Keratinocyte (primary cell): Measurements from ENCODE around the gene RASA3. TPM values are rescaled to one million over a fixed set of nuclear protein-coding genes. Genes with fewer than 3 reads are reported as not detected.

Experiments
- DNase-seq: peaks from one replicate; pipeline ENCODE4 v3.0.0-alpha.2; 2011; ENCODE audit warnings: low read depth, missing footprints, low spot score
- FAIRE-seq: peaks from 2 replicates; lab custom pipeline; 2011; peaks lifted over from hg19 to GRCh38; lab: Jason Lieb, UNC
- H2AFZ ChIP-seq: 2 replicates; pipeline ENCODE4 v1.6.0; 2012; ENCODE audit warnings: low read length, control low read depth, inconsistent platforms; ENCODE audit not compliant: control insufficient read depth
- H3K27ac ChIP-seq: 2 replicates; pipeline ENCODE4 v1.5.1; 2011; ENCODE audit warnings: low read length; ENCODE audit not compliant: control insufficient read depth, insufficient read depth
- H3K27me3 ChIP-seq: 3 replicates; pipeline ENCODE4 v1.6.0; 2011; ENCODE audit warnings: low read length; ENCODE audit not compliant: control insufficient read depth, insufficient read depth; ENCODE audit errors: extremely low read depth
- H3K36me3 ChIP-seq, 2 experiments: 2 replicates in 1 of 2; 3 replicates in 1 of 2; pipeline ENCODE4 v1.5.1; 2011; ENCODE audit warnings: low read length in 2 of 2, mild to moderate bottlenecking in 1 of 2; ENCODE audit not compliant: control insufficient read depth in 2 of 2, insufficient read depth in 2 of 2; ENCODE audit errors: extremely low read depth in 1 of 2
- H3K4me1 ChIP-seq: 3 replicates; pipeline ENCODE4 v1.5.1; 2011; ENCODE audit warnings: low read length; ENCODE audit not compliant: control insufficient read depth, insufficient read depth; ENCODE audit errors: extremely low read depth
- H3K4me2 ChIP-seq: 3 replicates; pipeline ENCODE4 v1.6.0; 2011; ENCODE audit warnings: low read depth, low read length; ENCODE audit not compliant: control insufficient read depth, insufficient read depth; ENCODE audit errors: extremely low read depth
- H3K4me3 ChIP-seq, 3 experiments: fragments of 200-600 bp in 1 of 3; sonication (generic) in 1 of 3; 2 replicates in 2 of 3; 3 replicates in 1 of 3; pipeline ENCODE4 v1.5.1; 2011 to 2016; ENCODE audit warnings: low read length in 3 of 3, mild to moderate bottlenecking in 3 of 3, control low read depth in 2 of 3, inconsistent platforms in 1 of 3, low read depth in 1 of 3, mixed read lengths in 1 of 3, mixed run types in 1 of 3, moderate library complexity in 1 of 3; ENCODE audit not compliant: control insufficient read depth in 2 of 3, insufficient read depth in 2 of 3; ENCODE audit errors: extremely low read depth in 1 of 3
- H3K79me2 ChIP-seq: 2 replicates; pipeline ENCODE4 v1.6.0; 2012; ENCODE audit warnings: low read length; ENCODE audit not compliant: control insufficient read depth, insufficient read depth
- H3K9ac ChIP-seq: 3 replicates; pipeline ENCODE4 v1.6.0; 2011; ENCODE audit warnings: low read length; ENCODE audit not compliant: control insufficient read depth, insufficient read depth; ENCODE audit errors: extremely low read depth
- H3K9me1 ChIP-seq: 3 replicates; pipeline ENCODE4 v1.6.0; 2011; ENCODE audit warnings: low read length; ENCODE audit not compliant: control insufficient read depth, insufficient read depth; ENCODE audit errors: extremely low read depth
- H3K9me3 ChIP-seq: 2 replicates; pipeline ENCODE4 v1.5.1; 2012; ENCODE audit warnings: low read depth, low read length; ENCODE audit not compliant: control insufficient read depth
- H4K20me1 ChIP-seq: 3 replicates; pipeline ENCODE4 v1.6.0; 2011; ENCODE audit warnings: low read length; ENCODE audit not compliant: control insufficient read depth, insufficient read depth; ENCODE audit errors: extremely low read depth
- CTCF ChIP-seq, 3 experiments: IDR thresholded peaks in 1 of 3; conservative IDR thresholded peaks in 1 of 3; optimal IDR thresholded peaks in 1 of 3; 2 replicates in 2 of 3; 3 replicates in 1 of 3; pipeline versions ENCODE3 to v1.5.1; 2011; ENCODE audit warnings: low read length in 3 of 3, mild to moderate bottlenecking in 3 of 3, moderate library complexity in 2 of 3, control low read depth in 1 of 3, inconsistent platforms in 1 of 3; ENCODE audit not compliant: insufficient read depth in 2 of 3; ENCODE audit errors: extremely low read depth in 1 of 3
- EZH2 ChIP-seq: IDR thresholded peaks from one replicate; pipeline ENCODE4 v1.6.1; 2012; ENCODE audit warnings: inconsistent platforms, mild to moderate bottlenecking, low read length, moderate library complexity
- dilution Hi-C: fragments of 300-500 bp; cut with MboI; formaldehyde crosslinking; loops from one replicate; pipeline ENCODE4 v1.7.0; 2020; ENCODE audit warnings: low sequenced_read_pairs; ENCODE audit not compliant: extremely low pct_ligation_motif_present
- polyA plus RNA-seq, 5 experiments: library from polyadenylated mRNA; depleted of rRNA in 3 of 5; stranded (reverse) in 3 of 5; stranded (forward) in 1 of 5; unstranded in 1 of 5; fragments of >200 nt; gene quantifications; 1 replicate in 1 of 5; 2 replicates in 3 of 5; 3 replicates in 1 of 5; pipeline versions ENCODE4 v1.2.1 to v1.2.3, GENCODE V29; 2011 to 2012; ENCODE audit warnings: missing spikeins in 2 of 5, low read depth in 1 of 5, low replicate concordance in 1 of 5

The RASA3 gene
- polyA plus RNA-seq, 1 donor (not counting 4 experiments of a cell fraction or from before 2014, with no cell fraction given) = 4.1 TPM

- no peak overlapping the region for H3K9ac ChIP-seq
- no peak for DNase-seq
- no peaks in the 10 kb centered on the region for H4K20me1 ChIP-seq
- H3K4me1 ChIP-seq = no peaks in the 10 kb centered on the region
- H3K79me2 ChIP-seq = no peaks in the 10 kb centered on the region
- H3K27ac ChIP-seq = no peak overlapping the region
- H3K27me3 ChIP-seq = peaks cover 2% of the 10 kb centered on the region
- peaks cover 14% of the 10 kb centered on the region for H3K9me3 ChIP-seq
- dilution Hi-C loops = no loop called here
- H3K9me1 ChIP-seq = no peaks in the 10 kb centered on the region
- H2AFZ ChIP-seq = no peak overlapping the region
- no peak for FAIRE-seq
- H3K4me3 ChIP-seq = no peak overlapping the region
- TF ChIP-seq EZH2 (no peak), CTCF (optimal IDR thresholded peaks at IDR 0.05 in 1 of 3, IDR thresholded peaks at IDR 0.05 in 1 of 3, conservative IDR thresholded peaks at IDR 0.05 in 1 of 3; ENCODE audit: extremely low read depth in 1 of 3, insufficient read depth in 2 of 3, low read length in 3 of 3) (no peak)
- H3K36me3 ChIP-seq = no peaks in the 10 kb centered on the region
- no peak overlapping the region for H3K4me2 ChIP-seq
Observed at GRCh38 chr13:113955691-113956090, 176.7 kb downstream of the RASA3 start.

GRCh38 chr13:113955235-113955634 lies 177.2 kb downstream of the RASA3 start:
- Histone ChIP-seq H3K36me3 (no peaks in the 10 kb centered on the region), H3K4me1 (no peaks in the 10 kb centered on the region), H3K79me2 (no peaks in the 10 kb centered on the region), H3K27me3 (peaks cover 5% of the 10 kb centered on the region), H3K9me3 (peaks cover 10% of the 10 kb centered on the region), H3K9me1 (no peaks in the 10 kb centered on the region), H3K9ac (no peak overlapping the region), H3K4me3 (no peak overlapping the region), H3K27ac (no peak overlapping the region), H4K20me1 (no peaks in the 10 kb centered on the region), H2AFZ (no peak overlapping the region), H3K4me2 (no peak overlapping the region)
- FAIRE-seq = no peak
- no peak for DNase-seq
- dilution Hi-C loops = no loop called here
- TF ChIP-seq CTCF (optimal IDR thresholded peaks at IDR 0.05 in 1 of 3, IDR thresholded peaks at IDR 0.05 in 1 of 3, conservative IDR thresholded peaks at IDR 0.05 in 1 of 3; ENCODE audit: extremely low read depth in 1 of 3, insufficient read depth in 2 of 3, low read length in 3 of 3) = no peak
- no peak for TF ChIP-seq EZH2
